ENCODE data around the gene CANT1. TPM values are rescaled to one million over a fixed set of nuclear protein-coding genes. Genes with fewer than 3 reads are reported as not detected.

The CANT1 gene
- total RNA-seq, 1 experiment from 2014 or later, result 97.1 TPM

DNA sequence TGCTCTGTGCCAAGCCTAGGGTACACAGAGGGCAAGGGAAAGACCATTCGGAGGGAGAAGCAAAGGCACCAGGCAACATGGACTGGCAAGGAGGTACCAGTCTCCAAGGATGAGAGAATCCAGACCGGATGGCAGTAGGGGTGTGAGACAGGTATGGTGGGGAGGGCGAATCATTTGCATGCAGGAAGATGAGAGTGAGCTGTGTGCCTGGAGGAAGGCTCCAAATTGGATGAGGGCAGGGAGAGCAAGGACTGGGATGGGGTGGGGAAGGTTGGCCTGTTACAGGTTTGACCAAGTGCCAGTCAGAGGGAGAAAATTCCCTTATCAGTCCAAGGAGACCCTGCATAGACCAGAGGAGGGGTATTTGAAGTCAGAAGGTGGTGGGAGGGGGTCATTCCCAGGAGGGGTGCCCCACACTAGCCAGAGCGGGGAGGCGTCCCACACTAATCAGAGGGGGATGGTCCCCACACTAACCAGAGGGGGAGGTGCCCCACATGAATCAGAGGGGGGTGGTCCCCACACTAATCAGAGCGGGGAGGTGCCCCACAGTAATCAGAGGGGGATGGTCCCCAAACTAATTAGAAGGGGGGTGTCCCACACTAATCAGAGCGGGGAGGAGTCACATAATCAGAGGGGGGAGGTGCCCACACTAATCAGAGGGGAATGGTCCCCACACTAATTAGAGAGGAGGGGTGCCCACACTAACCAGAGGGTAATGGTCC, 737 bp downstream of the CANT1 start:
- ATAC-seq (no peak; the same call in 1 of the 2 replicates), DNase-seq (ENCODE audit: low read depth, low spot score) (no peak)
- TF ChIP-seq RAD21 (IDR thresholded peaks at IDR 0.05; ENCODE audit: low read depth), result no peak
- no peak for TF ChIP-seq EZH2phosphoT487 (IDR thresholded peaks at IDR 0.05; ENCODE audit: borderline replicate concordance)
- TF ChIP-seq ATF3 (IDR thresholded peaks at IDR 0.05), result no peak
- TF ChIP-seq TCF7L2 (IDR thresholded peaks at IDR 0.05; ENCODE audit: borderline replicate concordance, extremely low read depth, insufficient read depth, insufficient read length), result no peak
- TF ChIP-seq SIN3A (IDR thresholded peaks at IDR 0.05; ENCODE audit: low read depth), result no peak
- no peak for TF ChIP-seq SRF (IDR thresholded peaks at IDR 0.05; ENCODE audit: low read depth)
- no peak for TF ChIP-seq FOSL1 (IDR thresholded peaks at IDR 0.05; ENCODE audit: low read depth)
- no peak for TF ChIP-seq SP1 (IDR thresholded peaks at IDR 0.05; ENCODE audit: low read depth)
- no peak for TF ChIP-seq EZH2 (IDR thresholded peaks at IDR 0.05)
- TF ChIP-seq JUND (IDR thresholded peaks at IDR 0.05), result no peak
- TF ChIP-seq CEBPB (IDR thresholded peaks at IDR 0.05; ENCODE audit: low read depth), result no peak
- TF ChIP-seq, protein P1, sequence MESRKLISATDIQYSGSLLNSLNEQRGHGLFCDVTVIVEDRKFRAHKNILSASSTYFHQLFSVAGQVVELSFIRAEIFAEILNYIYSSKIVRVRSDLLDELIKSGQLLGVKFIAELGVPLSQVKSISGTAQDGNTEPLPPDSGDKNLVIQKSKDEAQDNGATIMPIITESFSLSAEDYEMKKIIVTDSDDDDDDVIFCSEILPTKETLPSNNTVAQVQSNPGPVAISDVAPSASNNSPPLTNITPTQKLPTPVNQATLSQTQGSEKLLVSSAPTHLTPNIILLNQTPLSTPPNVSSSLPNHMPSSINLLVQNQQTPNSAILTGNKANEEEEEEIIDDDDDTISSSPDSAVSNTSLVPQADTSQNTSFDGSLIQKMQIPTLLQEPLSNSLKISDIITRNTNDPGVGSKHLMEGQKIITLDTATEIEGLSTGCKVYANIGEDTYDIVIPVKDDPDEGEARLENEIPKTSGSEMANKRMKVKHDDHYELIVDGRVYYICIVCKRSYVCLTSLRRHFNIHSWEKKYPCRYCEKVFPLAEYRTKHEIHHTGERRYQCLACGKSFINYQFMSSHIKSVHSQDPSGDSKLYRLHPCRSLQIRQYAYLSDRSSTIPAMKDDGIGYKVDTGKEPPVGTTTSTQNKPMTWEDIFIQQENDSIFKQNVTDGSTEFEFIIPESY (IDR thresholded peaks at IDR 0.05; ENCODE audit: extremely low read depth, insufficient replicate concordance, low read length), result no peak
- TF ChIP-seq, protein P2, sequence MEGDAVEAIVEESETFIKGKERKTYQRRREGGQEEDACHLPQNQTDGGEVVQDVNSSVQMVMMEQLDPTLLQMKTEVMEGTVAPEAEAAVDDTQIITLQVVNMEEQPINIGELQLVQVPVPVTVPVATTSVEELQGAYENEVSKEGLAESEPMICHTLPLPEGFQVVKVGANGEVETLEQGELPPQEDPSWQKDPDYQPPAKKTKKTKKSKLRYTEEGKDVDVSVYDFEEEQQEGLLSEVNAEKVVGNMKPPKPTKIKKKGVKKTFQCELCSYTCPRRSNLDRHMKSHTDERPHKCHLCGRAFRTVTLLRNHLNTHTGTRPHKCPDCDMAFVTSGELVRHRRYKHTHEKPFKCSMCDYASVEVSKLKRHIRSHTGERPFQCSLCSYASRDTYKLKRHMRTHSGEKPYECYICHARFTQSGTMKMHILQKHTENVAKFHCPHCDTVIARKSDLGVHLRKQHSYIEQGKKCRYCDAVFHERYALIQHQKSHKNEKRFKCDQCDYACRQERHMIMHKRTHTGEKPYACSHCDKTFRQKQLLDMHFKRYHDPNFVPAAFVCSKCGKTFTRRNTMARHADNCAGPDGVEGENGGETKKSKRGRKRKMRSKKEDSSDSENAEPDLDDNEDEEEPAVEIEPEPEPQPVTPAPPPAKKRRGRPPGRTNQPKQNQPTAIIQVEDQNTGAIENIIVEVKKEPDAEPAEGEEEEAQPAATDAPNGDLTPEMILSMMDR (IDR thresholded peaks at IDR 0.05 in 2 of 3, conservative IDR thresholded peaks at IDR 0.05 in 1 of 3; ENCODE audit: borderline replicate concordance in 1 of 3, insufficient read depth in 1 of 3, low read depth in 2 of 3, low read length in 2 of 3), result no peak
- no peak for TF ChIP-seq YY1 (IDR thresholded peaks at IDR 0.05; ENCODE audit: extremely low read depth, insufficient replicate concordance, low read depth, low read length)
- no peak for TF ChIP-seq MAX (IDR thresholded peaks at IDR 0.05)
- ChIA-PET CTCF (interaction anchor here (1.0 kb wide), 2 partner anchors 18 kb away, joined by 3 to 4 read pairs; no protein-coding TSS in a partner anchor), POLR2A (interaction anchor here (1.0 kb wide), 2 partner anchors 8 to 17 kb away, joined by 6 to 7 read pairs; no protein-coding TSS in a partner anchor), RAD21 (ENCODE audit: low non-redundant PET in 1 of 2, low total read pairs in 2 of 2, uncharacterized antibody in 2 of 2, unreplicated experiment in 2 of 2) (no interaction called here)
- no peak overlapping the region for H2AFZ ChIP-seq (ENCODE audit: low read depth, low read length, poor library complexity, severe bottlenecking)
- peak overlapping the region; percentile 83 for H3K9ac ChIP-seq (ENCODE audit: low read length)
- intact Hi-C loops (cut with micrococcal nuclease), result no loop called here
- BruUV-seq (replicated peaks), result no TSS peak
- H3K79me2 ChIP-seq (ENCODE audit: insufficient read depth, low read length), result peaks cover 52% of the 10 kb centered on the region
- H3K4me2 ChIP-seq (ENCODE audit: low read length), result peak overlapping the region; percentile 92
- no peaks in the 10 kb centered on the region for H3K9me2 ChIP-seq (ENCODE audit: insufficient read depth)
- peaks cover 0 to 9% of the 10 kb centered on the region in 2 experiments; a peak in 1 of 4 replicates for H3K9me3 ChIP-seq (ENCODE audit: control insufficient read depth in 1 of 2, insufficient read depth in 1 of 2, low read depth in 1 of 2, low read length in 2 of 2)
- H4K20me1 ChIP-seq (ENCODE audit: insufficient read depth), result no peaks in the 10 kb centered on the region
- peak overlapping the region; percentile 82 to 99 for H3K4me3 ChIP-seq (replicated peaks in 1 of 2; ENCODE audit: low read depth in 1 of 2, low read length in 2 of 2)
- peaks cover 19 to 59% of the 10 kb centered on the region in 2 experiments for H3K4me1 ChIP-seq (ENCODE audit: control insufficient read depth in 1 of 2, insufficient read depth in 2 of 2, low read length in 2 of 2)
- no peaks in the 10 kb centered on the region for H3K27me3 ChIP-seq (ENCODE audit: insufficient read depth, low read length)
- H3K27ac ChIP-seq (ENCODE audit: low read depth, low read length), result peak overlapping the region; percentile 77
- peaks cover 0 to 7% of the 10 kb centered on the region in 2 experiments; a peak in 1 of 4 replicates for H3K36me3 ChIP-seq (ENCODE audit: control insufficient read depth in 1 of 2, insufficient read depth in 2 of 2, low read length in 2 of 2)

Data from HCT116 (cell line).